Activated naive CD4-positive, alpha-beta T cell treated with anti-CD3 and anti-CD28 coated beads, Interleukin-2, amount 50 U/mL, for 24 hours (primary cell): Measurements from ENCODE around the gene GPR22.

Experiments
- H3K27ac Mint-ChIP-seq: one replicate; pipeline ENCODE4 v1.8.0; 2021; ENCODE audit warnings: mild to moderate bottlenecking, mixed read lengths
- H3K27me3 Mint-ChIP-seq: one replicate; pipeline ENCODE4 v1.8.0; 2021; ENCODE audit warnings: mixed read lengths
- H3K36me3 Mint-ChIP-seq: one replicate; pipeline ENCODE4 v1.8.0; 2021; ENCODE audit warnings: mixed read lengths
- H3K4me1 Mint-ChIP-seq: one replicate; pipeline ENCODE4 v1.8.0; 2021; ENCODE audit warnings: mixed read lengths
- H3K4me3 Mint-ChIP-seq: one replicate; pipeline ENCODE4 v1.8.0; 2021; ENCODE audit warnings: mild to moderate bottlenecking, mixed read lengths
- H3K9me3 Mint-ChIP-seq: one replicate; pipeline ENCODE4 v1.8.0; 2021; ENCODE audit warnings: mixed read lengths

Gene GPR22

DNA sequence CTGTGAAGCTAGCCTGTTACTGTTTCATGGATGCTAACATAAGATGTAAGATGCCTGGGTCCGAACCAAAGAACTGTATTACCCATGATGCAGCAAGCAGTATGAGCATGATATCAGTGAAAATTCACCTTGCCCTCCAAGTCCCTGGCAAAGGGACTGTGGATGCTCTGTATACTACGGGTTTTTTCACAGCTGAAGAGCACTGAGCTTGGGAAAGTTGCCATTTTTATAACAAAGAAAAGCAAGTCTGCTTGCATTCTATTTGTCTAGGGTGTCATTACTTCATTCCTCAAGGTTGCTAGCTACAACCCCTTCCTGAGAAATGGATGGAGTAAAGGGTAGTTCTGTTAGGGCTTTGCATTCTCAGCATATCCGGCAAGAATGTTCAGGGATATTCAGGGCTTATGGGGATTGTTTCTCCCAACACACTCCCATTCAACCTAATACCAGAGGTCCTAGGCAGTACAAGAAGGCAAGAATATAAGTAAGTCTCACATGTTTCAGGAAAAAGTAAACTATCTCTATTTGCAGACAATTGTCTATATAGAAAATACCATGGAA, 5.1 kb upstream of the GPR22 start:
- Mint-ChIP-seq H3K9me3 (no peaks in the 10 kb centered on the region), H3K4me3 (no peak overlapping the region), H3K4me1 (peaks cover 11% of the 10 kb centered on the region), H3K27me3 (no peaks in the 10 kb centered on the region), H3K36me3 (no peaks in the 10 kb centered on the region), H3K27ac (no peak overlapping the region)

DNA sequence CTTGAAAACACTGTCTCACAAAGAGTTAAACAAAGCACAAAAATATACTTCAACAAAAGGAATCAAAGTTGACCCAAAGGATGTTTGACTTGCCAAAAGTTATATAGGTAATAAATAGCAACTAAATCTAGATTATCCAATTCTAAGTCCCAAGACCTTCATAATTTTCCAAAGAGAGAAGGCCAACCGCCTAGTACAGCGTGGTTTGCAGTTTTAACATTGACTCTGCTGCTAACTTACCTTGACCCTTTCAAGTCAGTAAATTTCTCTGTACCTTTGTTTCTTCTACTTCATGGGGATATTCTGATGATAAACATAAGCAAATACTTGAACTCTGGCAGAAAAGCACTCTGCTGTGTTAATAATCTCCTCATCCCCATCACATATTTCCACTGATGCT, 1.9 kb upstream of the GPR22 start:
- Mint-ChIP-seq H3K9me3 (no peaks in the 10 kb centered on the region), H3K27ac (no peak overlapping the region), H3K4me1 (peaks cover 11% of the 10 kb centered on the region), H3K27me3 (no peaks in the 10 kb centered on the region), H3K4me3 (no peak overlapping the region), H3K36me3 (no peaks in the 10 kb centered on the region)

DNA sequence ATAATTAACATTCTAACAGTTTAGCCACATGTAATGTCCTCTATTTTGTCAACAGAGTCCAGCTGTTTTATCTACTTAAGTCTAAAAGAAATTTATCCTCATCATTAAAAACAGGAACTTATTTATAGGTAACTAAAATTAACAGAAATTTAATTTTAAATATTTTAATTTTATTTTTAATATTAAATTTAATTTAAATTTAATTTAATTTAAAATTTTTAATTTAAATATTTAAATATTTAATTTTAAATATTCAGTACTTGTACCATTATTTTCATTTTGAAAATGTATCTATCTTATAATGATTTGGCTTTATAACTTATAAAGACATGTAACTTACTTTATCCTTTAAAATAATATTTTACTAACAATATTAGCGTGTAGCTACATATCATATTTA, 1.0 kb upstream of the GPR22 start:
- Mint-ChIP-seq H3K27me3 (no peaks in the 10 kb centered on the region), H3K4me1 (peaks cover 11% of the 10 kb centered on the region), H3K9me3 (no peaks in the 10 kb centered on the region), H3K36me3 (no peaks in the 10 kb centered on the region), H3K4me3 (no peak overlapping the region), H3K27ac (no peak overlapping the region)

DNA sequence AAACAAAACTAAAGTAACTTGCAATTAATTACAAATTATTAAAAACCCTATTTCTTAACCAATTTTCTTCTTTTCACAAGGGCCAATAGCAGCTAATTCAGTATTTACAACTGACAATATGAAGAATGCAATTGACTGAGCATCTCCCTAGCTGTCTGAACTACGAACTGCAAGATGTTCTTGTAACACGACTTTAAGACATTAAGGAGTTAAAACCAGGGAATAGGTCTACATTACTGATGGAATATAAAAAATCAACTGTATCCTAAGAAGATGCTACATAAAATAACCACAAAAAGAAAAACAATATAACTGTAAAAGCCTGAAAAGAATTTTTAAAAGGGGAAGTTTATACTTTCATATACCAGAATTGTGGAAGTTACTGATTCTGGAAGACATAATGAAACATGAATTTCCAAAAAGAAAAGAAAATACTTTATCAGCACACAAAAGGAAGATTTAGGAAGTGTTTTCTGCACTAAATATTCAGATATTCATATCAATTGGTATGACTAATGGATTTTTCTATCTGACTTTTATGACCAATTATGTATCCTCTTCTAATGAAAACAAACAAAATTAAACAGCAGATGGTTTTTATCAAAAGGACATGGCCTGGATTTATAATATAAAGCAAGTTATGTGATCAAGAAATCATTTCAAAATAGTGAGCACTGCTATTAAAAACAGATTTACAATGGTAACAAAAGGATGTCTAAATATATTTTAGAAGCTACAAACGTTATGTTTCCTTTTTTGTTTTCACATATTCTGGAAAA, 1.6 kb downstream of the GPR22 start:
- no peak overlapping the region for H3K27ac Mint-ChIP-seq
- no peaks in the 10 kb centered on the region for H3K27me3 Mint-ChIP-seq

DNA sequence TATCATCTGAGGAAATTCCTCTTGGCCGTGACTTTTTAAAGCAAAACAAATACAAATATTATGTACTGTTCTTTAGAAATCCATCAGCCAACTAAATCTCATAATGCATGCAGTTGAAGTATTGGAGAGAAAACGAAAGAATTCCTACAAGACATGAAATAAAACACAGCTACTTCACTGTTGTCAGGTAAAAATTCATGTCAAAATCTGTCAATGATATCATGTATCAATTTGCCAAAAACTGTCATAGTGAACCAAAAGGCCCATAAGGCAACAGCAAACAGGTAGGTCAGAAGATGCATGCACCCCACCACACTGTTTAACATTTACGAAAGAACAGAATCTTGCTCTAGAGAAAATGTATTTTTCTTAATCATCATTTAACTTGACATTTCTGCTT, 2.3 kb downstream of the GPR22 start:
- H3K4me3 Mint-ChIP-seq: no peak overlapping the region
- no peaks in the 10 kb centered on the region for H3K27me3 Mint-ChIP-seq
- no peaks in the 10 kb centered on the region for H3K4me1 Mint-ChIP-seq
- H3K9me3 Mint-ChIP-seq: no peaks in the 10 kb centered on the region
- H3K27ac Mint-ChIP-seq: no peak overlapping the region
- H3K36me3 Mint-ChIP-seq: peaks cover 2% of the 10 kb centered on the region

More for the DNA sequence above, 1.6 kb downstream of the GPR22 start:
- Mint-ChIP-seq H3K9me3 (no peaks in the 10 kb centered on the region), H3K4me3 (no peak overlapping the region), H3K4me1 (no peaks in the 10 kb centered on the region), H3K36me3 (peaks cover 2% of the 10 kb centered on the region)

DNA sequence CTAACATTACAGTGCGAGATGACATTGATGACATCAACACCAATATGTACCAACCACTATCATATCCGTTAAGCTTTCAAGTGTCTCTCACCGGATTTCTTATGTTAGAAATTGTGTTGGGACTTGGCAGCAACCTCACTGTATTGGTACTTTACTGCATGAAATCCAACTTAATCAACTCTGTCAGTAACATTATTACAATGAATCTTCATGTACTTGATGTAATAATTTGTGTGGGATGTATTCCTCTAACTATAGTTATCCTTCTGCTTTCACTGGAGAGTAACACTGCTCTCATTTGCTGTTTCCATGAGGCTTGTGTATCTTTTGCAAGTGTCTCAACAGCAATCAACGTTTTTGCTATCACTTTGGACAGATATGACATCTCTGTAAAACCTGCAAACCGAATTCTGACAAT, 4.3 kb downstream of the GPR22 start:
- Mint-ChIP-seq H3K27ac (no peak overlapping the region), H3K9me3 (no peaks in the 10 kb centered on the region), H3K36me3 (peaks cover 2% of the 10 kb centered on the region), H3K4me3 (no peak overlapping the region), H3K27me3 (no peaks in the 10 kb centered on the region), H3K4me1 (peaks cover 1% of the 10 kb centered on the region)

DNA sequence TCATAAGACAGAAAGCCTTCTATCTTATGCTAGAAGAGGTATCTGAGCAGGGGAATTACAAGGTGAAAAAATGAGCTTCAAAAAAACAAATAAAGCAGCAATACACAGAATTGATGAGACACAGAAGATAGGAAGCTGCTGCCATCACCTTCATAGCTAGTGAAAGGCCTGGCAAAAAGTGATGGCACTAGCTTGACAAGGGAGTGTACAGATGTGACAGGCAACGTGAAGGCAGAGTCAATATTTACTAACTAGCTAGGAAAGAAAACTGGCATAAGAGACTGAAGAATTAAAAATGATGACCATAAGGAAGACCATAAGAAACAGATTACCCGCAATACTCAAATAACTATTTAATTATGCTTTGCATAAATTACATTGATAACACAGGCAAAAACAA, 9.4 kb downstream of the GPR22 start:
- Mint-ChIP-seq H3K27me3 (no peaks in the 10 kb centered on the region), H3K9me3 (no peaks in the 10 kb centered on the region), H3K27ac (no peak overlapping the region), H3K4me1 (peaks cover 11% of the 10 kb centered on the region), H3K4me3 (no peak overlapping the region), H3K36me3 (peaks cover under 1% of the 10 kb centered on the region)

DNA sequence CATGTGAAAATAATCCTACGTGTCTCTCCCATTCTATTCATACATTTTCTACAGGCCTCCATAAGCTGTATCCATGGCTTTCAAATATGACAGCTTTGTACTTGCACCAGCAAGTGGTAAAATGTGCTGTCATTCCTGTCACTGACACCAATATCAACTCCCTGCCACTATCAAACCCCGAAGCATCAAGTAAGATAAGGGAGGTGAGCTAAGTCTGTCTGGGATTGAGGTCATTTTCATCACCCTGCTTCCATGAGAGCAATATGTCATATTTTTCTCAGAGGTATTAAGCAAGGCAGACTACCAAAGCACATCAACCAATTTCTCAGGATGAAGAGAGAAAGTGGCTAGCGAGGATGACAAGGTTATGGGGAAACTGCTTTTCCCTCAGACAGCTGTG, 11.1 kb downstream of the GPR22 start:
- Mint-ChIP-seq H3K27me3 (no peaks in the 10 kb centered on the region), H3K9me3 (no peaks in the 10 kb centered on the region), H3K27ac (no peak overlapping the region), H3K36me3 (peaks cover 1% of the 10 kb centered on the region), H3K4me1 (peaks cover 16% of the 10 kb centered on the region), H3K4me3 (no peak overlapping the region)

DNA sequence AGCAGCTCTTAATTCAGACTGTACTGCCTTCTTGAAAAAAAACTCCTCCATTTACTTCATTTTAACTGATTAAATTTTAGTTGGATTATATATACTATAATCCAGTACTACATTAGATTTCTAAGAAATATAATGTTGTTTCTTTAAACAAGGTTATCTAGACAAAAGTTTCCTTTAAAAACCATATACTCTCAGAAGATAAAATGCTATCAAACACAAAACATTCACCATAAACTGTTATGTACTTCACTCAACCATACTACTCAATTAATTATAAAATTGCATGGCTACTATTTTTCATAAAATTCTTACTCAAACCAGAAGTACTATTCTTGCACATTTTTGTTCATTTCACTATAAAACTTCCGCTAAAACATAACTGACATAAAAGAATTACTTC, 12.7 kb downstream of the GPR22 start:
- Mint-ChIP-seq H3K27me3 (no peaks in the 10 kb centered on the region), H3K4me1 (peaks cover 25% of the 10 kb centered on the region), H3K9me3 (no peaks in the 10 kb centered on the region), H3K4me3 (no peak overlapping the region), H3K27ac (no peak overlapping the region), H3K36me3 (peaks cover 3% of the 10 kb centered on the region)

DNA sequence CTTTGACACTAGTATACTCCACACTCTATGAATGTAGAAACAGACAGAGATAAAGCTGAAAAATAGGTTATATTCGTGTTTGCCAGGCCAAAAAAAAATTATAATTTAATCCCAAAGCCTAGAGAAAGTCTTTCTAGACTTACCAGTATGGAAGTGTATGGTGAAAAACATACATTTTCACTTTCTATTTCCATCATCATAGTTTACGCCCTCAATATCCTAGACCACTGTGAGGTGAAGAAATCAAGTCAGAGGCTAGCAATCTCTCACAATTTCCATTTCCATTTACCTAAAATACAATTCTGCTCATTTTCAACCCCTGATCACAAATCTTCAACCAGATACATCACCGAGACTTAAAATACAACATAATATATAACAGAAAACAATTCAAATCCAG, 16.2 kb downstream of the GPR22 start:
- H3K27ac Mint-ChIP-seq: no peak overlapping the region
- no peaks in the 10 kb centered on the region for H3K27me3 Mint-ChIP-seq
- peaks cover 31% of the 10 kb centered on the region for H3K4me1 Mint-ChIP-seq
- H3K4me3 Mint-ChIP-seq: no peak overlapping the region
- peaks cover 6% of the 10 kb centered on the region for H3K36me3 Mint-ChIP-seq
- H3K9me3 Mint-ChIP-seq: no peaks in the 10 kb centered on the region

DNA sequence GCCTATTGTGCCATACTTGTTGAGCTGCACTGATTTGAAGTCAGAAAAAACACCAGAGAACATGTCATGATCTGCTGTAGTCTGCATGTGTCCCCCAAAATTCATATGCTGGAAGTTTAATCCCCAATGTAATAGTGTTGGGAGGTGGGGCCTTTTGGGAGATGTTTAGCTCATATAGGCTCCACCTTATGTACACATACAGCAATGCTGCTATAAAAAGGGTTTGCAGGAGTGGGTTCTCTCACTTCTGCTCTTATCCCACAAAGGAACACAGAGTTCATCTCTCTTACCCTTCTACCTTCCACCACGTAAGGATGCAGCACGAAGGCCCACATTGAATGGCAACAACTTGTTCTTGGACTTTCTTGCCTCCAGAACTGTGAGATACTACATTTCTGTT, 23.0 kb downstream of the GPR22 start:
- Mint-ChIP-seq H3K27ac (no peak overlapping the region), H3K9me3 (no peaks in the 10 kb centered on the region), H3K4me3 (no peak overlapping the region), H3K36me3 (peaks cover 13% of the 10 kb centered on the region), H3K4me1 (peaks cover 66% of the 10 kb centered on the region), H3K27me3 (no peaks in the 10 kb centered on the region)

DNA sequence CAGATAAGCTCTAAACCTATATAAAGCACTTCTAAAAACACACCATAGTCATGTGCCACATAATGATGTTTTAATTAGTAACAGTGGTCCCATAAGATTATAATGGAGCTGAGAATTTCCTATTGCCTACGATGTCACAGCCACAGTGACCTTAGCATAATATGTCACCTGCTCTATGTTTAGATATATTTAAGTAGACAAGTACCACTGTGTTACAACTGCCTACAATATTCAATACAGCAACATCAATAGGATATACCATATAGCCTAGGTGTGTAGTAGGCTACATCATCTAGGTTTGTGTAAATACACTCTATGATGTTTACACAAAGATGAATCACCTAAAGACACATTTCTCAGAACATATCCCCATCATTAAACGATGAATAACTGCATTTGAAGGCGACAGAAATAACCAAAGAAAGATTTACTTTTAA, 24.5 kb downstream of the GPR22 start:
- Mint-ChIP-seq H3K27ac (no peak overlapping the region), H3K4me1 (peaks cover 65% of the 10 kb centered on the region), H3K4me3 (no peak overlapping the region), H3K27me3 (no peaks in the 10 kb centered on the region), H3K36me3 (peaks cover 19% of the 10 kb centered on the region), H3K9me3 (peaks cover 5% of the 10 kb centered on the region)

DNA sequence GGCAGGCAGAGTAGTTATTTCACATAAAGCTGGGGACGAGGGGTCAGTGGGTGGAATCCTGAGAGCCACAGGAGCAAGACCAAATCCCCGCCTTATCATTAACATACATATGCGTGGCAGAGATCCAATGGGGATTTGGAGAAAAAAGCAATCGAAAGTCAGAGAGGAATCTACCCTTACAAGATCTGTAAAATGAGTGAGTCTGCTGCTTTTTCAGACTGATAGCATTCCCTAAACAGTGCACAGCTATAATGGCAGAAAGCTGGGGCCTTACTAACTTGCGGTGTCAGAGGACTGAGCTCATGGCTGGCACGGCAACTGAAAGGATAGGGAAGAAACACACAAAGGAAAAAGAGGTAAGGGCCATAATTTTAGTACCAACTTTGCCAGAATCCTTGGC, 25.0 kb downstream of the GPR22 start:
- Mint-ChIP-seq H3K27ac (no peak overlapping the region), H3K9me3 (peaks cover 5% of the 10 kb centered on the region), H3K4me3 (no peak overlapping the region), H3K36me3 (peaks cover 19% of the 10 kb centered on the region), H3K27me3 (no peaks in the 10 kb centered on the region), H3K4me1 (peaks cover 62% of the 10 kb centered on the region)

DNA sequence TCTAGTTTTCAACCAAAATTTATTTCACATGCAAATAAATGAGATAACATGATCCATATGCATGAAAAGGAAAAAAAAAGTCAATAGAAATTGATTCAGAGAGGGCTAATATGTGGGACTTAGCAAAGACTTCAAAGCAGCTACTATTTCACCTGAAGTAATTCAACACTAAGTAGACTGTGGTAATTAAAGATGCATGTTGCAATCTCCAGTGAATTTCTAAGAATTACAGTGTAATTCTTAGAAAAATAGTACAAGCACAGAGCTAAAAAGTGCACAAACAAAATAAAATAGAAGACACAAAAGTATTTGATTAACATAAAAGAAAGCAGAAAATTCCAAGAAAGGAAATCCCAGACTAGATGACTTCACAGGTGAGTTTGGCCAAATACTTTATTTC, 25.7 kb downstream of the GPR22 start:
- Mint-ChIP-seq H3K9me3 (peaks cover 5% of the 10 kb centered on the region), H3K36me3 (peaks cover 19% of the 10 kb centered on the region), H3K27ac (no peak overlapping the region), H3K4me1 (peaks cover 57% of the 10 kb centered on the region), H3K27me3 (no peaks in the 10 kb centered on the region), H3K4me3 (no peak overlapping the region)

DNA sequence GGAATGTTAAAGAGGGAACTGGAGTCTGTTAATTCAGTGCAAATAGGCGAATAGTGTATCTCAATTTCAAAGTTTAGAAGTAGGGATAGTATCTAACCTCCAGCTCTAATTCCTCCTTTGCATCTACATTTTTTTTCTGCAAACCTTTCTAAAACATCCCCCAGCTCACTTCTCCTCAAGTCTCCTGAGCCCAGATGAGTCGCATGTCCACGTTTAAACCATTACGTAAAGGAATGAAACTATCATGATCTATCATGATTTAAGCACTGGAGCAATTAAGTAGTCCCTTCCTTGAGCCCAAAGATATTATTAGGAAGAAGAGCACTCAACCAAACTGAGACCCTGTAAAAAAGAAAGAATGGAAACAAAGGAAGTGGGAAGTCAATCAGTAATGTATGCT, 29.9 kb downstream of the GPR22 start:
- Mint-ChIP-seq H3K4me3 (no peak overlapping the region), H3K27ac (no peak overlapping the region), H3K4me1 (peaks cover 37% of the 10 kb centered on the region), H3K9me3 (peaks cover 5% of the 10 kb centered on the region), H3K36me3 (peaks cover 24% of the 10 kb centered on the region), H3K27me3 (no peaks in the 10 kb centered on the region)

DNA sequence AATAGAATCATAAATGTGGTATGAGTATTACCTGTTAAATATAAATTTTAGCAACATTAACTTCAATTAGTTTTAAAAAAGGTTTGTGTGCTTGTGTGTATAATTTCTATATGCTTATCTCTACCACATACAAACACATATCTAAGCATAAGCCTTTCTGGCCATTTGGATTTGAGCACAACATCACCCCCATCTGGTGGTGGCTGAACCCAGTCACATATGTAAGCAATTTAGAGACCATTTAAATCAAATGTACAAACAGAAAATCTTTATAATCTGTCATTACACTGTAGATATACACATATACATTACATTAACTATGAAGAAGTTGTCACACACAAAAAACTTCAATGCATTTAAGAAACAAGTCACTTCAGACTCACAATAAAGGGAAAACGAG, 31.7 kb downstream of the GPR22 start:
- Mint-ChIP-seq H3K27me3 (no peaks in the 10 kb centered on the region), H3K36me3 (peaks cover 28% of the 10 kb centered on the region), H3K4me1 (peaks cover 25% of the 10 kb centered on the region), H3K9me3 (peaks cover 5% of the 10 kb centered on the region), H3K27ac (no peak overlapping the region), H3K4me3 (no peak overlapping the region)

DNA sequence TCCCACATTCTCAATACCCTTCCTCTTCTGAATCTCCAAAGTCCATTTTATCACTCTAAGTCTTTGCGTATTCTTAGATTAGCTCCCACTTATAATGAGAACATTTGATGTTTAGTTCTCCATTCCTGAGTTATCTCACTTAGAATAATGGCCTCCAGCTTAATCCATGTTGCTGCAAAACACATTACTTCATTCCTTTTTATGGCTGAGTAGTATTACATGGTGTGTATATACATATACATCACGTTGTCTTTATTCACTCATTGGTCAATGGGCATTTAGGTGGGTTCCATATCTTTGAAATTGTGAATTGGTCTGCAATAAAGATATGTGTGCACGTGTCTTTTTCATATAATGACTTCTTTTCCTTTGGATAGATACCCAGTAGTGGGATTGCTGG, 32.3 kb downstream of the GPR22 start:
- Mint-ChIP-seq H3K36me3 (peaks cover 26% of the 10 kb centered on the region), H3K27ac (no peak overlapping the region), H3K4me3 (no peak overlapping the region), H3K9me3 (peaks cover 5% of the 10 kb centered on the region), H3K4me1 (peaks cover 20% of the 10 kb centered on the region), H3K27me3 (no peaks in the 10 kb centered on the region)
